Chondrocyte (in vitro differentiated cells): ENCODE measurements around the gene ENOX2. TPM values are rescaled to one million over a fixed set of nuclear protein-coding genes. Genes with fewer than 3 reads are reported as not detected.
"Not testable (repeated sequence)": the region's sequence is repeated elsewhere in the genome, so short reads cannot be mapped to it uniquely, and the experiment has no call there.

Experiments used
- DNase-seq: peaks from one replicate; pipeline ENCODE4 v3.0.0; 2021; ENCODE audit warnings: mixed read lengths, low spot score
- H3K27ac Mint-ChIP-seq: one replicate; pipeline ENCODE4 v1.8.0; 2021; ENCODE audit warnings: mild to moderate bottlenecking, moderate library complexity, mixed read lengths; ENCODE audit not compliant: unreplicated experiment
- H3K27me3 Mint-ChIP-seq: 2 replicates; pipeline ENCODE4 v1.8.0; 2021; ENCODE audit warnings: low read depth, mixed read lengths
- H3K36me3 Mint-ChIP-seq: 2 replicates; pipeline ENCODE4 v1.8.0; 2021; ENCODE audit warnings: low read depth, mixed read lengths
- H3K4me1 Mint-ChIP-seq: 2 replicates; pipeline ENCODE4 v1.8.0; 2021; ENCODE audit warnings: low read depth, mild to moderate bottlenecking, mixed read lengths
- H3K4me3 Mint-ChIP-seq: one replicate; pipeline ENCODE4 v1.8.0; 2021; ENCODE audit warnings: mild to moderate bottlenecking, moderate library complexity, mixed read lengths; ENCODE audit not compliant: unreplicated experiment
- H3K9me3 Mint-ChIP-seq: 2 replicates; pipeline ENCODE4 v1.8.0; 2021; ENCODE audit warnings: low read depth, mixed read lengths
- total RNA-seq: library from RNA; stranded (reverse); gene quantifications from 3 replicates; pipeline ENCODE4 v1.2.1, GENCODE V29; 2021
- TF ChIP-seq, protein P1 (sequence below): fragments of 200-600 bp; sonication (generic); IDR thresholded peaks from 2 replicates; pipeline ENCODE4 v1.5.0; 2021; ENCODE audit warnings: antibody characterized with exemption, mild to moderate bottlenecking, moderate library complexity

Gene ENOX2
- total RNA-seq, 1 donor from 2014 or later = 13.7 TPM

DNA sequence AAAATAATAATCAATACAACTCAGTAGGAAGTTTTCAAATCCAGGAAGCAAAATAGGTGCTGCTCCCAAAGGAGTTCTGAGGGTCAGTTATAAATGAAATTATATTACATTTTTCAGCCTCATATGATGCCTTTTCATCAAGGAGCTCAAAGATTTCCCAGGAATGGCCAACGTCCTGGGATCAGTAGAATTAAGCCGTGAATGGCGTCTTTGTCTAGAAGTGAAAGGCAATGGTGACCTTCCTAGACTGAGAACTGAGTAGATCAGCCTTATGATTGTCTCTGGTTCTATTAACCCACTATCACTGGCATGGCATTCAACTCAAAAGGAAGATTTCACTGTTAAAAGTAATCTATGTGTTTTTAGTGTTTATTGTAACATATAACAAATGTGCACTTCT is 74.4 kb downstream of the ENOX2 start:
- no peak overlapping the region for H3K27ac Mint-ChIP-seq
- H3K9me3 Mint-ChIP-seq = no peaks in the 10 kb centered on the region
- H3K4me3 Mint-ChIP-seq = no peak overlapping the region
- TF ChIP-seq, protein P1, sequence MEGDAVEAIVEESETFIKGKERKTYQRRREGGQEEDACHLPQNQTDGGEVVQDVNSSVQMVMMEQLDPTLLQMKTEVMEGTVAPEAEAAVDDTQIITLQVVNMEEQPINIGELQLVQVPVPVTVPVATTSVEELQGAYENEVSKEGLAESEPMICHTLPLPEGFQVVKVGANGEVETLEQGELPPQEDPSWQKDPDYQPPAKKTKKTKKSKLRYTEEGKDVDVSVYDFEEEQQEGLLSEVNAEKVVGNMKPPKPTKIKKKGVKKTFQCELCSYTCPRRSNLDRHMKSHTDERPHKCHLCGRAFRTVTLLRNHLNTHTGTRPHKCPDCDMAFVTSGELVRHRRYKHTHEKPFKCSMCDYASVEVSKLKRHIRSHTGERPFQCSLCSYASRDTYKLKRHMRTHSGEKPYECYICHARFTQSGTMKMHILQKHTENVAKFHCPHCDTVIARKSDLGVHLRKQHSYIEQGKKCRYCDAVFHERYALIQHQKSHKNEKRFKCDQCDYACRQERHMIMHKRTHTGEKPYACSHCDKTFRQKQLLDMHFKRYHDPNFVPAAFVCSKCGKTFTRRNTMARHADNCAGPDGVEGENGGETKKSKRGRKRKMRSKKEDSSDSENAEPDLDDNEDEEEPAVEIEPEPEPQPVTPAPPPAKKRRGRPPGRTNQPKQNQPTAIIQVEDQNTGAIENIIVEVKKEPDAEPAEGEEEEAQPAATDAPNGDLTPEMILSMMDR = no peak
- H3K36me3 Mint-ChIP-seq = no peaks in the 10 kb centered on the region
- H3K4me1 Mint-ChIP-seq = peaks cover 3% of the 10 kb centered on the region
- no peaks in the 10 kb centered on the region for H3K27me3 Mint-ChIP-seq
- no peak for DNase-seq

DNA sequence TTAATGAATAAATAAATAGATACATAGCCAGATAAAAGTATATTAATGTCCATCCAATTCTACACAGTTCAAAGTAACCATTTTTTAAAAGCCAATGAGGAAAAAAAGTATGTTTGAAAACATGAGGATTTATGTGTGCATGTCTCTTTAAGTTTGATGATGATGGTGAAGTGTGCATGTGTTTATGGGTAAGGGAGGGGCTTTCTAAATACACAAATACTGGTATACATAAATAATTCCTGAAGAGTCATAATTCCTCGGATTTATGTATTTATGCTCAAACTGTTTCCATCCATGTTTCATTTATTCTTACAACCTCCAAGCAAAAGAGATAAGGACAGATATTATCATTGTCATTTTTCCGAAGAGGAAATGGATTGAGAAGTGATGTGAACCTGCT is 75.4 kb downstream of the ENOX2 start:
- TF ChIP-seq, protein P1 = no peak

DNA sequence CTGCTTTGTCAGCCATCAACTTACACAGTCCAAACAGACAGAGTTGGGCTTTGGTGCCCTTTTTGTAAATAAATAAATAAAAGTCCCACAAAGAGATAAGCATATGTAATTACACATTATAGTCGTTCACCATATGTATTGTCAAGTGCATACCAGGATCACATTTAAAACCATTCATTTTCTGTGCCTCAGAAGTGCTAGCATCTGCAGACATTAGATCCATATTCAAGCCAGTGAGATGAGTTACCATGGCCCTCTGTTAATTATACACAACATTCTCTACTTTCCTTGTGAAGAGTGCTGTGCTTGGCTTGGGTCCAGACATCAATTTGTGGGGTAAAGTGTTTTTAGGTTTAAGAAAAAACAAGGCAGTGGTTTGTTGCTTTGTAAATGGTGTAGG is 76.8 kb downstream of the ENOX2 start:
- H3K27ac Mint-ChIP-seq = no peak overlapping the region
- TF ChIP-seq, protein P1 = no peak
- DNase-seq = no peak
- H3K27me3 Mint-ChIP-seq = no peaks in the 10 kb centered on the region
- no peaks in the 10 kb centered on the region for H3K9me3 Mint-ChIP-seq
- H3K36me3 Mint-ChIP-seq = no peaks in the 10 kb centered on the region
- H3K4me3 Mint-ChIP-seq = no peak overlapping the region
- peaks cover 3% of the 10 kb centered on the region for H3K4me1 Mint-ChIP-seq

More for the DNA sequence above, 75.4 kb downstream of the ENOX2 start:
- Mint-ChIP-seq H3K4me3 (no peak overlapping the region), H3K9me3 (no peaks in the 10 kb centered on the region), H3K27me3 (no peaks in the 10 kb centered on the region), H3K27ac (no peak overlapping the region), H3K4me1 (peaks cover 3% of the 10 kb centered on the region), H3K36me3 (no peaks in the 10 kb centered on the region)
- no peak for DNase-seq

DNA sequence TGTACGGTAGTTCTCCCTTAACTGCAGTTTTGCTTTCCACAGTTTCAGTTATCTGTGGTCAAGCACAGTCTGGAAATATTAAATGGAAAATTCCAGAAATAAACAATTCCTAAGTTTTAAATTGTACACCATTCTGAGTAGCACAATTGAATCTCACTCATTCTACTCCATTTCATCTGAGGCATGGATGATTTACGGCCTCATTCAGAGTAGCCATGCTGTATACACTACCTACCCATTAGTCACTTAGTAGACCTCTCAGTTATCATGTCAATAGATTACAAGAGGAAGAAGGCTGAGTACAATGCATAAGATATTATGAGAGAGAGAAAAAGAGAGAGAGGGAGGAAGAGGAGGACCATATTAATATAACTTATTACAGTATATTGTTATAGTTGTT is 77.5 kb downstream of the ENOX2 start:
- Mint-ChIP-seq H3K4me1 (peaks cover 3% of the 10 kb centered on the region), H3K27ac (no peak overlapping the region), H3K27me3 (no peaks in the 10 kb centered on the region), H3K9me3 (peaks cover 2% of the 10 kb centered on the region), H3K4me3 (no peak overlapping the region), H3K36me3 (no peaks in the 10 kb centered on the region)
- no peak for DNase-seq
- TF ChIP-seq, protein P1 = no peak

DNA sequence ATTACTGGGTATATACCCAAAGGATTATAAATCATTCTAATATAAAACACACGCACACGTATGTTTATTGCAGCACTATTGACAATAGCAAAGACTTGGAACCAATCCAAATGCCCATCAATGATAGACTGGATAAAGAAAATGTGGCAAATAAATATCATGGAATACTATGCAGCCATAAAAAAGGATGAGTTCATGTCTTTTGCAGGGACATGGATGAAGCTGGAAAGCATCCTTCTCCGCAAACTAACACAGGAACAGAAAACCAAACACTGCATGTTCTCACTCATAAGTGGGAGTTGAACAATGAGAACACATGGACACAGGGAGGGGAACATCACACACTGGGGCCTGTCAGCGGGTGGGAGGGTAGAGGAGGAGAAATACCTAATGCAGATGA is 83.6 kb downstream of the ENOX2 start:
- not testable (repeated sequence) for H3K4me1 Mint-ChIP-seq, H3K27ac Mint-ChIP-seq, H3K4me3 Mint-ChIP-seq, DNase-seq, H3K27me3 Mint-ChIP-seq, H3K36me3 Mint-ChIP-seq
- peaks cover 24% of the 10 kb centered on the region for H3K9me3 Mint-ChIP-seq

DNA sequence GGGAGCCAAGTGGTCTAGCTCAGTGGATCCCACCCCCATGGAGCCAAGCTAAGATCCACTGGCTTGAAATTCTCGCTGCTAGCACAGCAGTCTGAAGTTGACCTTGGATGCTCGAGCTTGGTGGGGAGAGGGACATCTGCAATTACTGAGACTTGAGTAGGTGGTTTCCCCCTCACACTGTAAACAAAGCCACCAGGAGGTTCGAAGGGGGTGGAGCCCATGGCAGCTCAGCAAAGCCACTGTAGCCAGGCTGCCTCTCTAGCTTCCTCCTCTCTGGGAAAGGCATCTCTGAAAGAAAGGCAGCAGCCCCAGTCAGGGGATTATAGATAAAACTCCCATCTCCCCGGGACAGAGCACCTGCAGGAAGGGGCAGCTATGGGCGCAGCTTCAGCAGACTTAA is 89.1 kb downstream of the ENOX2 start:
- H3K4me3 Mint-ChIP-seq, H3K27me3 Mint-ChIP-seq, DNase-seq, H3K36me3 Mint-ChIP-seq, H3K27ac Mint-ChIP-seq, H3K4me1 Mint-ChIP-seq: not testable (repeated sequence)
- peaks cover 31% of the 10 kb centered on the region for H3K9me3 Mint-ChIP-seq
